ENCODE results near the gene LZIC.

LZIC gene

DNA sequence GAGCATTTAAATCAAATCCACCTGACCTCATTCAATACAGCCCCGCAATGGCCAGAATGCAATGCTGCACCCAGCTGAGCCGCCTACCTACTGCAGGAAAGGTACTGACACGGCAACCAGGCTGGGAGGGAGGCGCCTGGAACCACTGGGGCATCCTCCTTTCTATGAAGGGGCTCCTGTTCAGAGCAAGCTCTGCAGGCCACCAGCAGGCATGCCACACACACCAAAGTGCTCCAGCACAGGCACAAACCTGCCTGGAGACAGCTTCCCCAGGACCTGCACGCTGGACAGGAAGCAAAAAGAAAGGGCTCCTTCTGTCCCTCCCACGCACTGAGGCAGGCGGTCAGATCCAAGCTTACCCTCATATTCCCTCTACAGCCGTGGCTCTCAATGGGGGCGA lies 54.3 kb downstream of the LZIC start:
- no peaks in the 10 kb centered on the region for H4K20me1 ChIP-seq (ENCODE audit: insufficient read depth, low read length, poor library complexity, severe bottlenecking)
- H3K36me3 ChIP-seq (ENCODE audit: insufficient read depth, low read length), result no peaks in the 10 kb centered on the region
- no peak overlapping the region for H3K9ac ChIP-seq (ENCODE audit: low read depth, low read length, poor library complexity, severe bottlenecking)
- TF ChIP-seq, protein P1, sequence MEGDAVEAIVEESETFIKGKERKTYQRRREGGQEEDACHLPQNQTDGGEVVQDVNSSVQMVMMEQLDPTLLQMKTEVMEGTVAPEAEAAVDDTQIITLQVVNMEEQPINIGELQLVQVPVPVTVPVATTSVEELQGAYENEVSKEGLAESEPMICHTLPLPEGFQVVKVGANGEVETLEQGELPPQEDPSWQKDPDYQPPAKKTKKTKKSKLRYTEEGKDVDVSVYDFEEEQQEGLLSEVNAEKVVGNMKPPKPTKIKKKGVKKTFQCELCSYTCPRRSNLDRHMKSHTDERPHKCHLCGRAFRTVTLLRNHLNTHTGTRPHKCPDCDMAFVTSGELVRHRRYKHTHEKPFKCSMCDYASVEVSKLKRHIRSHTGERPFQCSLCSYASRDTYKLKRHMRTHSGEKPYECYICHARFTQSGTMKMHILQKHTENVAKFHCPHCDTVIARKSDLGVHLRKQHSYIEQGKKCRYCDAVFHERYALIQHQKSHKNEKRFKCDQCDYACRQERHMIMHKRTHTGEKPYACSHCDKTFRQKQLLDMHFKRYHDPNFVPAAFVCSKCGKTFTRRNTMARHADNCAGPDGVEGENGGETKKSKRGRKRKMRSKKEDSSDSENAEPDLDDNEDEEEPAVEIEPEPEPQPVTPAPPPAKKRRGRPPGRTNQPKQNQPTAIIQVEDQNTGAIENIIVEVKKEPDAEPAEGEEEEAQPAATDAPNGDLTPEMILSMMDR (conservative IDR thresholded peaks at IDR 0.05; ENCODE audit: low read length), result no peak
- TF ChIP-seq EZH2phosphoT487 (IDR thresholded peaks at IDR 0.05; ENCODE audit: borderline replicate concordance), result no peak
- no peak overlapping the region for H3K4me3 ChIP-seq (ENCODE audit: low read length, poor library complexity, severe bottlenecking)
- H3K4me1 ChIP-seq (ENCODE audit: insufficient read depth, low read length, poor library complexity, severe bottlenecking), result peaks cover 52% of the 10 kb centered on the region
- no peak overlapping the region for H2AFZ ChIP-seq (ENCODE audit: low read length)
- H3K4me2 ChIP-seq (ENCODE audit: low read depth, low read length, poor library complexity, severe bottlenecking), result no peak overlapping the region
- H3F3A ChIP-seq (ENCODE audit: low read depth), result no peaks in the 10 kb centered on the region
- no peaks in the 10 kb centered on the region for H3K9me2 ChIP-seq (replicated peaks; ENCODE audit: low read depth, low read length)
- H3K27me3 ChIP-seq (ENCODE audit: insufficient read depth, low read length, poor library complexity, severe bottlenecking), result no peaks in the 10 kb centered on the region
- no peaks in the 10 kb centered on the region for H3K9me3 ChIP-seq (ENCODE audit: insufficient read depth, low read depth, low read length)
- peaks cover 26% of the 10 kb centered on the region for H3K79me2 ChIP-seq (ENCODE audit: insufficient read depth, low read length)

DNA sequence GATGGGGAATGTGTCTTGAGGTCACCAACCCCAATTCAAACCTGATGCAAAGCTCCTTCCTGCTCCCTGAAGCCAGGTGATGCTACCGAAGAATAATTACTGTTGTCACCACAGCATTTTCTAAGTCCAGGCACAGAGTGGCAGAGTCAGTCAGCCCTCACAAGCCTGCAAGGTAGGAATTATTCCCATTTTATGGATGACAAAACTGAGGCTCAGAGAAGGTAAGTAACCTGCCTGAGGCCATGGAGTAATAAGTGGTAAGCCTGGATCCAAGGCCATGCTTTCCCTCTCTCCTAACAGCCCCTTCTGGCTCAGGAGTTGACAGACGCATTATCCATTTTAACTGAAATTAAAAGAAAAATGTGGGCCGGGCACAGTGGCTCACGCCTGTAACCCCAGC lies 56.1 kb downstream of the LZIC start:
- H3K79me2 ChIP-seq (ENCODE audit: insufficient read depth, low read length), result peaks cover 30% of the 10 kb centered on the region
- no peak for TF ChIP-seq EZH2phosphoT487 (IDR thresholded peaks at IDR 0.05; ENCODE audit: borderline replicate concordance)
- TF ChIP-seq, protein P1 (conservative IDR thresholded peaks at IDR 0.05; ENCODE audit: low read length), result no peak
- H3K4me2 ChIP-seq (ENCODE audit: low read depth, low read length, poor library complexity, severe bottlenecking), result no peak overlapping the region
- no peaks in the 10 kb centered on the region for H3K36me3 ChIP-seq (ENCODE audit: insufficient read depth, low read length)
- H2AFZ ChIP-seq (ENCODE audit: low read length), result no peak overlapping the region
- peaks cover 54% of the 10 kb centered on the region for H3K4me1 ChIP-seq (ENCODE audit: insufficient read depth, low read length, poor library complexity, severe bottlenecking)
- peaks cover 9% of the 10 kb centered on the region for H3F3A ChIP-seq (ENCODE audit: low read depth)
- H3K9ac ChIP-seq (ENCODE audit: low read depth, low read length, poor library complexity, severe bottlenecking), result no peak overlapping the region
- H3K4me3 ChIP-seq (ENCODE audit: low read length, poor library complexity, severe bottlenecking), result no peak overlapping the region
- no peaks in the 10 kb centered on the region for H4K20me1 ChIP-seq (ENCODE audit: insufficient read depth, low read length, poor library complexity, severe bottlenecking)
- no peaks in the 10 kb centered on the region for H3K9me3 ChIP-seq (ENCODE audit: insufficient read depth, low read depth, low read length)
- H3K27me3 ChIP-seq (ENCODE audit: insufficient read depth, low read length, poor library complexity, severe bottlenecking), result no peaks in the 10 kb centered on the region
- H3K9me2 ChIP-seq (replicated peaks; ENCODE audit: low read depth, low read length), result no peaks in the 10 kb centered on the region

DNA sequence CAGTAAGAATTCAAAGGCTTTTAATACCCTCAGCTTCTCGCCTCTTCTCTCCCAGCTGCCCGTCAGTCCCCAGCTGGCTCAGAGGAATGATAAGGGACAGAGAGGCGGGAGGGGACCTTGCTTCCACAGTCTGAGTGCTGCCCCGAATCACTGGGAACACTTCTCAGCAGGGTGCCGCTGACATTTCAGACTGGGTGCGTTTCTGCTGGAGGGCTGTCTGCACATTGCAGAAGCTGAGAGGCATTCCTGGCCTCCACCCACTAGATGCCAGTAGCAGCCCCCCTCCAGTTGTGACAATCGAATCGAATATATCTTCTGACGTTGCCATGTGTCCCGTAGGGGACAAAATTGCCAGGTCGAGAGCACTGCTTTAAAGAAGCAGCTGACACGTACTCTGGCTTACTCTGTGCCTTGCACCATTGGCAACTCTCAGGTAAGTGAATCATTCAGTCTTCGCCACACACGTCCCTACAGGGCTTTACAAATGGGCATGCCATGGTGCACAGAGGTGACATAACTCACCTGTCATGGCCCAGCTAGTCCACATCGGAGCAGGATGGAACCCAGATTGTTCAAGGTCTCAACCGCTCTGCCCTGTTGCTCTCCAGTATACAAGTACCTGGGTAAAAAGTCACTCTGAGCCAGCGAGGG lies 57.0 kb downstream of the LZIC start:
- no peaks in the 10 kb centered on the region for H4K20me1 ChIP-seq (ENCODE audit: insufficient read depth, low read length, poor library complexity, severe bottlenecking)
- no peak overlapping the region for H3K4me2 ChIP-seq (ENCODE audit: low read depth, low read length, poor library complexity, severe bottlenecking)
- no peaks in the 10 kb centered on the region for H3K27me3 ChIP-seq (ENCODE audit: insufficient read depth, low read length, poor library complexity, severe bottlenecking)
- H3K79me2 ChIP-seq (ENCODE audit: insufficient read depth, low read length), result peaks cover 26% of the 10 kb centered on the region
- H2AFZ ChIP-seq (ENCODE audit: low read length), result no peak overlapping the region
- no peaks in the 10 kb centered on the region for H3K9me3 ChIP-seq (ENCODE audit: insufficient read depth, low read depth, low read length)
- TF ChIP-seq, protein P1 (conservative IDR thresholded peaks at IDR 0.05; ENCODE audit: low read length), result no peak
- TF ChIP-seq EZH2phosphoT487 (IDR thresholded peaks at IDR 0.05; ENCODE audit: borderline replicate concordance), result no peak
- no peak overlapping the region for H3K4me3 ChIP-seq (ENCODE audit: low read length, poor library complexity, severe bottlenecking)
- H3K36me3 ChIP-seq (ENCODE audit: insufficient read depth, low read length), result no peaks in the 10 kb centered on the region
- no peaks in the 10 kb centered on the region for H3K9me2 ChIP-seq (replicated peaks; ENCODE audit: low read depth, low read length)
- H3F3A ChIP-seq (ENCODE audit: low read depth), result peaks cover 15% of the 10 kb centered on the region
- no peak overlapping the region for H3K9ac ChIP-seq (ENCODE audit: low read depth, low read length, poor library complexity, severe bottlenecking)
- peaks cover 60% of the 10 kb centered on the region for H3K4me1 ChIP-seq (ENCODE audit: insufficient read depth, low read length, poor library complexity, severe bottlenecking)
